ENCODE measurements around the gene CLPSL2.

DNA sequence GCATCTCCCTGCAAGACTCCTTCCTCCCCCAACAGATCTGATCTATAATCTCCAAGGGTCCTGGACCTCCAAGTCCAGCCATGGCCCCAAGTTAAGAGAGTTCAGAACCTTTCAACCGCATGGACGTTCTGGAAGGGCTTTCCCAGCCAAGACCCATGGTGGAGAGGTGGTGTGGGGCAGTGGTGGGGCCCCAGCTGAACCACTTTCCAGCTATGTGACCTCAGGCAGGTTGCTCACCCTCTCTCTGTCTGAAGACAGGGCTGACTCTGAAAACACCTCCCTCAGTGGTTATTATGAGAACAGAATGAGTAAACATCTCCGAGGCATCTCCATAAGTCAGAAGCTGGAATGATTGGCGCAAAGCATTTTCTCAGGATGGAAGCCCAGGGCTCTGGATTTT lies 19.8 kb downstream of the CLPSL2 start:
- TF ChIP-seq POLR2A (IDR thresholded peaks at IDR 0.05; ENCODE audit: low read depth, low read length) (no peak), POLR2AphosphoS5 (IDR thresholded peaks at IDR 0.05; ENCODE audit: low read depth, low read length) (no peak), TAF1 (IDR thresholded peaks at IDR 0.05; ENCODE audit: borderline replicate concordance, low read depth, low read length) (no peak)

Measured in GM12892 (cell line).